HG03097 (cell line): ENCODE measurements around the gene ZNF396.

ENCODE experiments used
- ATAC-seq: cut with Tn5 transposase; IDR thresholded peaks from one replicate; pipeline ENCODE4 v1.9.1; 2021; ENCODE audit not compliant: unreplicated experiment, low FRiP score

The ZNF396 gene

GRCh38 chr18:35376742-35377695, at the start of gene ZNF396:
Gene ZNF396 (minus strand): TSS chr18:35377337. CDS start chr18:35374292, 3,045 bp downstream.
- ATAC-seq, result peak; percentile 71

- ATAC-seq, result no peak
Measured at GRCh38 chr18:35426786-35427185, 49.6 kb upstream of the ZNF396 start.

- ATAC-seq, result no peak
Measured at GRCh38 chr18:35424356-35424755, 47.2 kb upstream of the ZNF396 start.

GRCh38 chr18:35422237-35422636, 45.1 kb upstream of the ZNF396 start:
- ATAC-seq, result no peak

- no peak for ATAC-seq
Measured at GRCh38 chr18:35418610-35419009, 41.5 kb upstream of the ZNF396 start.

- no peak for ATAC-seq
Measured at GRCh38 chr18:35417223-35417622, 40.1 kb upstream of the ZNF396 start.

- ATAC-seq, result no peak
Measured at GRCh38 chr18:35415511-35416073, 38.5 kb upstream of the ZNF396 start.

GRCh38 chr18:35413163-35413511, 36.0 kb upstream of the ZNF396 start:
- ATAC-seq, result no peak

- no peak for ATAC-seq
Measured at GRCh38 chr18:35411625-35412351, 34.7 kb upstream of the ZNF396 start.

GRCh38 chr18:35410561-35410960, 33.4 kb upstream of the ZNF396 start:
- peak; percentile 38 for ATAC-seq

GRCh38 chr18:35409911-35410310, 32.8 kb upstream of the ZNF396 start:
- no peak for ATAC-seq

GRCh38 chr18:35408843-35409261, 31.7 kb upstream of the ZNF396 start:
- no peak for ATAC-seq

- no peak for ATAC-seq
Measured at GRCh38 chr18:35407871-35408481, 30.8 kb upstream of the ZNF396 start.

- no peak for ATAC-seq
Measured at GRCh38 chr18:35406666-35407065, 29.5 kb upstream of the ZNF396 start.

GRCh38 chr18:35397976-35398375, 20.8 kb upstream of the ZNF396 start:
- ATAC-seq, result no peak

- no peak for ATAC-seq
Measured at GRCh38 chr18:35393716-35394115, 16.6 kb upstream of the ZNF396 start.

- ATAC-seq, result no peak
Measured at GRCh38 chr18:35392375-35392774, 15.2 kb upstream of the ZNF396 start.

- ATAC-seq, result no peak
Measured at GRCh38 chr18:35390951-35391700, 14.0 kb upstream of the ZNF396 start.

- ATAC-seq, result no peak
Measured at GRCh38 chr18:35389095-35389618, 12.0 kb upstream of the ZNF396 start.

- no peak for ATAC-seq
Measured at GRCh38 chr18:35387152-35387571, 10.0 kb upstream of the ZNF396 start.
